Keratinocyte (primary cell): ENCODE data around the gene RTP5. TPM values are rescaled to one million over a fixed set of nuclear protein-coding genes. Genes with fewer than 3 reads are reported as not detected.

Experiments
- DNase-seq: peaks from one replicate; pipeline ENCODE4 v3.0.0-alpha.2; 2011; ENCODE audit warnings: low read depth, missing footprints, low spot score
- FAIRE-seq: peaks from 2 replicates; lab custom pipeline; 2011; peaks lifted over from hg19 to GRCh38; lab: Jason Lieb, UNC
- H2AFZ ChIP-seq: 2 replicates; pipeline ENCODE4 v1.6.0; 2012; ENCODE audit warnings: low read length, control low read depth, inconsistent platforms; ENCODE audit not compliant: control insufficient read depth
- H3K27ac ChIP-seq: 2 replicates; pipeline ENCODE4 v1.5.1; 2011; ENCODE audit warnings: low read length; ENCODE audit not compliant: control insufficient read depth, insufficient read depth
- H3K27me3 ChIP-seq: 3 replicates; pipeline ENCODE4 v1.6.0; 2011; ENCODE audit warnings: low read length; ENCODE audit not compliant: control insufficient read depth, insufficient read depth; ENCODE audit errors: extremely low read depth
- H3K36me3 ChIP-seq, 2 experiments: 2 replicates in 1 of 2; 3 replicates in 1 of 2; pipeline ENCODE4 v1.5.1; 2011; ENCODE audit warnings: low read length in 2 of 2, mild to moderate bottlenecking in 1 of 2; ENCODE audit not compliant: control insufficient read depth in 2 of 2, insufficient read depth in 2 of 2; ENCODE audit errors: extremely low read depth in 1 of 2
- H3K4me1 ChIP-seq: 3 replicates; pipeline ENCODE4 v1.5.1; 2011; ENCODE audit warnings: low read length; ENCODE audit not compliant: control insufficient read depth, insufficient read depth; ENCODE audit errors: extremely low read depth
- H3K4me2 ChIP-seq: 3 replicates; pipeline ENCODE4 v1.6.0; 2011; ENCODE audit warnings: low read depth, low read length; ENCODE audit not compliant: control insufficient read depth, insufficient read depth; ENCODE audit errors: extremely low read depth
- H3K4me3 ChIP-seq, 3 experiments: fragments of 200-600 bp in 1 of 3; sonication (generic) in 1 of 3; 2 replicates in 2 of 3; 3 replicates in 1 of 3; pipeline ENCODE4 v1.5.1; 2011 to 2016; ENCODE audit warnings: low read length in 3 of 3, mild to moderate bottlenecking in 3 of 3, control low read depth in 2 of 3, inconsistent platforms in 1 of 3, low read depth in 1 of 3, mixed read lengths in 1 of 3, mixed run types in 1 of 3, moderate library complexity in 1 of 3; ENCODE audit not compliant: control insufficient read depth in 2 of 3, insufficient read depth in 2 of 3; ENCODE audit errors: extremely low read depth in 1 of 3
- H3K79me2 ChIP-seq: 2 replicates; pipeline ENCODE4 v1.6.0; 2012; ENCODE audit warnings: low read length; ENCODE audit not compliant: control insufficient read depth, insufficient read depth
- H3K9ac ChIP-seq: 3 replicates; pipeline ENCODE4 v1.6.0; 2011; ENCODE audit warnings: low read length; ENCODE audit not compliant: control insufficient read depth, insufficient read depth; ENCODE audit errors: extremely low read depth
- H3K9me1 ChIP-seq: 3 replicates; pipeline ENCODE4 v1.6.0; 2011; ENCODE audit warnings: low read length; ENCODE audit not compliant: control insufficient read depth, insufficient read depth; ENCODE audit errors: extremely low read depth
- H3K9me3 ChIP-seq: 2 replicates; pipeline ENCODE4 v1.5.1; 2012; ENCODE audit warnings: low read depth, low read length; ENCODE audit not compliant: control insufficient read depth
- H4K20me1 ChIP-seq: 3 replicates; pipeline ENCODE4 v1.6.0; 2011; ENCODE audit warnings: low read length; ENCODE audit not compliant: control insufficient read depth, insufficient read depth; ENCODE audit errors: extremely low read depth
- CTCF ChIP-seq, 3 experiments: IDR thresholded peaks in 1 of 3; conservative IDR thresholded peaks in 1 of 3; optimal IDR thresholded peaks in 1 of 3; 2 replicates in 2 of 3; 3 replicates in 1 of 3; pipeline versions ENCODE3 to v1.5.1; 2011; ENCODE audit warnings: low read length in 3 of 3, mild to moderate bottlenecking in 3 of 3, moderate library complexity in 2 of 3, control low read depth in 1 of 3, inconsistent platforms in 1 of 3; ENCODE audit not compliant: insufficient read depth in 2 of 3; ENCODE audit errors: extremely low read depth in 1 of 3
- EZH2 ChIP-seq: IDR thresholded peaks from one replicate; pipeline ENCODE4 v1.6.1; 2012; ENCODE audit warnings: inconsistent platforms, mild to moderate bottlenecking, low read length, moderate library complexity
- dilution Hi-C: fragments of 300-500 bp; cut with MboI; formaldehyde crosslinking; loops from one replicate; pipeline ENCODE4 v1.7.0; 2020; ENCODE audit warnings: low sequenced_read_pairs; ENCODE audit not compliant: extremely low pct_ligation_motif_present
- polyA plus RNA-seq, 5 experiments: library from polyadenylated mRNA; depleted of rRNA in 3 of 5; stranded (reverse) in 3 of 5; stranded (forward) in 1 of 5; unstranded in 1 of 5; fragments of >200 nt; gene quantifications; 1 replicate in 1 of 5; 2 replicates in 3 of 5; 3 replicates in 1 of 5; pipeline versions ENCODE4 v1.2.1 to v1.2.3, GENCODE V29; 2011 to 2012; ENCODE audit warnings: missing spikeins in 2 of 5, low read depth in 1 of 5, low replicate concordance in 1 of 5

RTP5 gene
- polyA plus RNA-seq, 1 donor (not counting 4 experiments of a cell fraction or from before 2014, with no cell fraction given), result not detected

GRCh38 chr2:241846406-241846805 is 23.1 kb upstream of the RTP5 start:
- H3K27ac ChIP-seq, result no peak overlapping the region
- no peak overlapping the region for H3K4me3 ChIP-seq
- no peak overlapping the region for H3K9ac ChIP-seq
- dilution Hi-C loops, result no loop called here
- H3K9me1 ChIP-seq, result no peaks in the 10 kb centered on the region
- H3K4me1 ChIP-seq, result no peaks in the 10 kb centered on the region
- H3K36me3 ChIP-seq, result no peaks in the 10 kb centered on the region
- H3K27me3 ChIP-seq, result peaks cover 34% of the 10 kb centered on the region
- H4K20me1 ChIP-seq, result peaks cover 3% of the 10 kb centered on the region
- no peak for DNase-seq
- FAIRE-seq, result no peak
- no peaks in the 10 kb centered on the region for H3K9me3 ChIP-seq
- no peak overlapping the region for H2AFZ ChIP-seq
- TF ChIP-seq CTCF (optimal IDR thresholded peaks at IDR 0.05 in 1 of 3, IDR thresholded peaks at IDR 0.05 in 1 of 3, conservative IDR thresholded peaks at IDR 0.05 in 1 of 3; ENCODE audit: extremely low read depth in 1 of 3, insufficient read depth in 2 of 3, low read length in 3 of 3) (no peak), EZH2 (no peak)
- H3K4me2 ChIP-seq, result no peak overlapping the region
- no peaks in the 10 kb centered on the region for H3K79me2 ChIP-seq

GRCh38 chr2:241848761-241849615 is 20.5 kb upstream of the RTP5 start:
- Histone ChIP-seq H3K27me3 (peaks cover 26% of the 10 kb centered on the region), H3K4me1 (no peaks in the 10 kb centered on the region), H3K4me3 (no peak overlapping the region), H3K36me3 (no peaks in the 10 kb centered on the region), H3K4me2 (no peak overlapping the region), H2AFZ (no peak overlapping the region), H4K20me1 (peaks cover 3% of the 10 kb centered on the region), H3K9me1 (no peaks in the 10 kb centered on the region), H3K9ac (no peak overlapping the region), H3K9me3 (no peaks in the 10 kb centered on the region), H3K27ac (no peak overlapping the region), H3K79me2 (no peaks in the 10 kb centered on the region)
- TF ChIP-seq EZH2, result no peak
- no peak for TF ChIP-seq CTCF (optimal IDR thresholded peaks at IDR 0.05 in 1 of 3, IDR thresholded peaks at IDR 0.05 in 1 of 3, conservative IDR thresholded peaks at IDR 0.05 in 1 of 3; ENCODE audit: extremely low read depth in 1 of 3, insufficient read depth in 2 of 3, low read length in 3 of 3)
- dilution Hi-C loops, result no loop called here
- FAIRE-seq, result no peak
- DNase-seq, result no peak
